Astrocyte of the cerebellum (primary cell): ENCODE measurements around the gene SLC11A1.

Source experiments
- DNase-seq: peaks from one replicate; pipeline ENCODE4 v3.0.0-alpha.2; 2011; ENCODE audit warnings: low read depth
- H3K4me3 ChIP-seq: 2 replicates; pipeline ENCODE4 v1.5.1; 2011; ENCODE audit warnings: mild to moderate bottlenecking, low read depth, low read length, moderate library complexity
- CTCF ChIP-seq: IDR thresholded peaks from 2 replicates; pipeline ENCODE4 v1.5.1; 2012; ENCODE audit warnings: low read length, low read depth, moderate library complexity, mild to moderate bottlenecking; ENCODE audit errors: missing control alignments
- in situ Hi-C: cut with HindIII; loops from 2 replicates; pipeline ENCODE4 v1.10.0; 2017; ENCODE audit warnings: low sequenced_read_pairs

SLC11A1 gene

DNA sequence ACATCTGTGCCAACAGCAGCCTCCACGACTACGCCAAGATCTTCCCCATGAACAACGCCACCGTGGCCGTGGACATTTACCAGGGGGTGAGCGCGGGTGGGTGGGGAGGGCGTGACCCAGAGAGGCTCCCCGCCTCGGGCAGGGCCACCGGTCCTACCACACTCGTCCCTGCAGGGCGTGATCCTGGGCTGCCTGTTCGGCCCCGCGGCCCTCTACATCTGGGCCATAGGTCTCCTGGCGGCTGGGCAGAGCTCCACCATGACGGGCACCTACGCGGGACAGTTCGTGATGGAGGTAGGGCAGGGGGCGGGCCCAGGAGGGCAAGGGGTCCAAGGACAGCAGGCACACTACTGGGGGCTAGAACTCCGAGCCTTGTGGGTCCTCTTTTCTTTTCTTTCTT, 9.1 kb downstream of the SLC11A1 start:
- TF ChIP-seq CTCF, result no peak
- no peak for DNase-seq
- H3K4me3 ChIP-seq, result no peak overlapping the region
- in situ Hi-C loops, result no loop called here

DNA sequence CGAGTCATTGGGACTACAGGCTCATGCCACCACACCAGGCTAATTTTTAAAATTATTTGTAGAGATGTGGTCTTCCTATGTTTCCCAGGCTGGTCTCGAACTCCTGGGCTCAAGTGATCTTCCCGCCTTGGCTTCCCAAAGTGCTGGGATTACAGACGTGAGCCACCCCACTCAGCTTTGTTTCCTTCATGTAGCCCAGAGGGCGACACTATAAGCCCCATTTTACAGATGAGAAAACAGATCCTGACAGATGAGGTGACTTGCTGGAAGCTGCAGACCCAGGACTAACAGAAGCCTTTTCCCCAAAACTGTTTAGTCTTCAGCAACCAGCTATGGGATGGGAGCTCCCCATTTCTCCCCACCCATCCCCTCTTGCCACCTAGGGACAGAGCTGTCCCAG, 10.4 kb downstream of the SLC11A1 start:
- no peak for TF ChIP-seq CTCF
- no peak for DNase-seq
- in situ Hi-C loops, result no loop called here
- no peak overlapping the region for H3K4me3 ChIP-seq

GRCh38 chr2:218392891-218393462, 10.9 kb downstream of the SLC11A1 start:
- TF ChIP-seq CTCF, result no peak
- in situ Hi-C loops, result no loop called here
- DNase-seq, result no peak
- H3K4me3 ChIP-seq, result no peak overlapping the region

GRCh38 chr2:218393750-218394290, 11.7 kb downstream of the SLC11A1 start:
- H3K4me3 ChIP-seq, result no peak overlapping the region
- in situ Hi-C loops, result no loop called here
- DNase-seq, result no peak
- no peak for TF ChIP-seq CTCF

DNA sequence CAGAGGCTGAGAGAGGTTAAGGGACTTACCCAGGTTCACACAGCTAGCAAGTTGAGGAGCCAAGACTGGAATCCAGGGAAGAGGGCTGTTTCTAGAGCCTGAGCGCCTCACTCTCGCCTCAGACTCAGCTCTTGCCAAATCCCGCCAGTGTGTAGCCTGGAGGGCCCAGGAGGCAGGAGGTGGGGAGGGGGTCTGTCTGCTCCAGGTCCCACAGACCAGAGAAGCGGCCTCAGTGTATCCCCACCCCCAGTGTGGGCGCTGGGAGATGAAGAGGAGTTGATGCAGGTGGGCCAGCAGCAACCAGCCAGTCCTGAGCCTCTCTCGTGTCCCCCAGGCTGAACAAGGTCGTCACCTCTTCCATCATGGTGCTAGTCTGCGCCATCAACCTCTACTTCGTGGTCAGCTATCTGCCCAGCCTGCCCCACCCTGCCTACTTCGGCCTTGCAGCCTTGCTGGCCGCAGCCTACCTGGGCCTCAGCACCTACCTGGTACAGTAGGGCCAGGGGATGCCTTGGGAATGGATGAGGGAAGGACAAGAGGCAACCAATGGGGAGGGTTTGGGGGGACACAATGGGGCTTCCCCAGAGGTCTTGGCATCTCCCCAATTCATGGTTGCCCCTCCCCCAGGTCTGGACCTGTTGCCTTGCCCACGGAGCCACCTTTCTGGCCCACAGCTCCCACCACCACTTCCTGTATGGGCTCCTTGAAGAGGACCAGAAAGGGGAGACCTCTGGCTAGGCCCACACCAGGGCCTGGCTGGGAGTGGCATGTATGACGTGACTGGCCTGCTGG, 12.4 kb downstream of the SLC11A1 start:
- in situ Hi-C loops, result no loop called here
- no peak for DNase-seq
- no peak overlapping the region for H3K4me3 ChIP-seq
- TF ChIP-seq CTCF, result no peak

- no peak for DNase-seq
- in situ Hi-C loops, result no loop called here
- TF ChIP-seq CTCF, result no peak
- no peak overlapping the region for H3K4me3 ChIP-seq
These were observed 13.0 kb downstream of the SLC11A1 start for GRCh38 chr2:218395090-218395444.
